ENCODE measurements around the gene TTR. TPM values are rescaled to one million over a fixed set of nuclear protein-coding genes. Genes with fewer than 3 reads are reported as not detected.

TTR gene
- total and polyA plus RNA-seq, 4 donors = 295 to 4,751 (median 926) TPM

- no peak for DNase-seq (ENCODE audit: low spot score)
- TF ChIP-seq RXRA (IDR thresholded peaks at IDR 0.05) (peak in 1 of 2 donors; percentile 17), RAD21 (IDR thresholded peaks at IDR 0.05) (no peak), REST (IDR thresholded peaks at IDR 0.05) (no peak), NR2F2 (IDR thresholded peaks at IDR 0.05) (peak; percentile 14), TAF1 (conservative IDR thresholded peaks at IDR 0.05) (no peak), ATF3 (IDR thresholded peaks at IDR 0.05) (no peak), SP1 (IDR thresholded peaks at IDR 0.05) (no peak), MAX (IDR thresholded peaks at IDR 0.05) (no peak), YY1 (IDR thresholded peaks at IDR 0.05) (peak; percentile 47), JUND (IDR thresholded peaks at IDR 0.05) (no peak), FOXA1 (IDR thresholded peaks at IDR 0.05) (no peak), ZBTB33 (IDR thresholded peaks at IDR 0.05) (no peak), HNF4G (IDR thresholded peaks at IDR 0.05) (no peak), HNF4A (conservative IDR thresholded peaks at IDR 0.05) (peak; percentile 51 to 73), FOXA2 (IDR thresholded peaks at IDR 0.05) (no peak), CTCF (IDR thresholded peaks at IDR 0.05; ENCODE audit: low read depth, low read length, missing input control) (no peak), EGR1 (IDR thresholded peaks at IDR 0.05; ENCODE audit: low read depth in 2 of 2) (no peak), GABPA (IDR thresholded peaks at IDR 0.05 in 1 of 2, conservative IDR thresholded peaks at IDR 0.05 in 1 of 2) (no peak)
- Histone ChIP-seq H3K9me3 (ENCODE audit: control insufficient read depth in 4 of 4, low read length in 3 of 4) (peaks cover 0 to 2% (median 0%) of the 10 kb centered on the region in 4 donors), H3K4me1 (ENCODE audit: control insufficient read depth in 4 of 4, insufficient read depth in 4 of 4, low read length in 3 of 4) (peaks cover 0 to 31% (median 13%) of the 10 kb centered on the region in 4 donors), H3K27ac (ENCODE audit: low read depth in 1 of 2, low read length in 2 of 2) (no peak overlapping the region), H3K4me3 (ENCODE audit: low read depth in 1 of 3, low read length in 3 of 3) (no peak overlapping the region), H3K9ac (ENCODE audit: low read depth in 1 of 2, low read length in 2 of 2) (no peak overlapping the region), H3K27me3 (ENCODE audit: control insufficient read depth in 4 of 4, insufficient read depth in 4 of 4, low read length in 3 of 4) (no peaks in the 10 kb centered on the region), H3K36me3 (ENCODE audit: control insufficient read depth in 4 of 4, insufficient read depth in 3 of 4, low read depth in 1 of 4, low read length in 3 of 4) (no peaks in the 10 kb centered on the region)
- WGBS = 73% methylated on average over 5 of the region's 5 CpGs
These were observed 8.4 kb upstream of the TTR start for GRCh38 chr18:31583185-31583854.
